GM21447 (cell line): Measurements from ENCODE around the gene C9orf78.
A peak's percentile ranks its signal among the peaks of the same experiment; 100 is the strongest.

Source experiments
- ATAC-seq: cut with Tn5 transposase; IDR thresholded peaks from one replicate; pipeline ENCODE4 v1.9.1; 2021; ENCODE audit not compliant: unreplicated experiment

Gene C9orf78, protein sequence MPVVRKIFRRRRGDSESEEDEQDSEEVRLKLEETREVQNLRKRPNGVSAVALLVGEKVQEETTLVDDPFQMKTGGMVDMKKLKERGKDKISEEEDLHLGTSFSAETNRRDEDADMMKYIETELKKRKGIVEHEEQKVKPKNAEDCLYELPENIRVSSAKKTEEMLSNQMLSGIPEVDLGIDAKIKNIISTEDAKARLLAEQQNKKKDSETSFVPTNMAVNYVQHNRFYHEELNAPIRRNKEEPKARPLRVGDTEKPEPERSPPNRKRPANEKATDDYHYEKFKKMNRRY

DNA sequence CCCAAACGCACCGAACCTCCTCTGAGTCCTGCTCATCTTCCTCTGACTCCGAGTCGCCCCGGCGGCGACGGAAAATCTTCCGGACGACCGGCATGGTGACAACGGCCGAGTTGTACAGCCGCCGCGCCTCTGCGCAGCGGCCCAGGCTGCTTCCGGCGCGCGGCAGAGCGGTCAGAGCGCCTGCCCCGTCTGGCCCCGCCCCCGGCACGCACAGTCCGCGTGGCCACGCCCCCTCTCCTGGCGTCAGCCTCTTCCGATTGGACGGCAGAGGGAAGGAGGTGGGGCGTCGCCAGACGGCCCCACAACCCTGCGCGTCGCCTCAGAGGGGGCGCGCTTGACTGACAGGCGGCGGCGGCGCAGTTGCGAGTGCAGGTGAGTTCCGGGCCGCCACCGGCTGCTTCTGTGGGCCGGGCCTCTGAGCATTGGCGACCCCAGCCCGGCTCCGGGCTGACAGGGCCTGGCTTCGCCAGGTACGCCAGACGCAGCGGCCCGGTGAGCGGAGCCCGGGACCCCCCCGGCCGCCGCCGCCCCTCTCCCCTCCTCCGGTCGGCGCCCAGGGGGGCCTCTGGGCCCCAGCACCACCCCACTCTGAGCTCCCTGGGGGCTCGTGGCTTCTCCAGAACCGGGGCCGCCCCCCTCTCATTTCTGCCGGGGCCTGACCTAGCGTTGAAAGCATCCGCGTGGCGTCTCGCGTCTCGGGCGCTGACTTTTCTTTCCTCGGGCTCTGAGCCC is at the start of gene C9orf78, which contains the start of gene USP20:
Gene C9orf78 (minus strand): TSS at position 148 of the 732 bp plus-strand sequence. CDS start 54 bp downstream, at position 94.
Gene USP20 (plus strand): TSS at position 331 of the 732 bp plus-strand sequence. CDS start 17,098 bp downstream, outside the sequence.
- ATAC-seq, result peak; percentile 92

DNA sequence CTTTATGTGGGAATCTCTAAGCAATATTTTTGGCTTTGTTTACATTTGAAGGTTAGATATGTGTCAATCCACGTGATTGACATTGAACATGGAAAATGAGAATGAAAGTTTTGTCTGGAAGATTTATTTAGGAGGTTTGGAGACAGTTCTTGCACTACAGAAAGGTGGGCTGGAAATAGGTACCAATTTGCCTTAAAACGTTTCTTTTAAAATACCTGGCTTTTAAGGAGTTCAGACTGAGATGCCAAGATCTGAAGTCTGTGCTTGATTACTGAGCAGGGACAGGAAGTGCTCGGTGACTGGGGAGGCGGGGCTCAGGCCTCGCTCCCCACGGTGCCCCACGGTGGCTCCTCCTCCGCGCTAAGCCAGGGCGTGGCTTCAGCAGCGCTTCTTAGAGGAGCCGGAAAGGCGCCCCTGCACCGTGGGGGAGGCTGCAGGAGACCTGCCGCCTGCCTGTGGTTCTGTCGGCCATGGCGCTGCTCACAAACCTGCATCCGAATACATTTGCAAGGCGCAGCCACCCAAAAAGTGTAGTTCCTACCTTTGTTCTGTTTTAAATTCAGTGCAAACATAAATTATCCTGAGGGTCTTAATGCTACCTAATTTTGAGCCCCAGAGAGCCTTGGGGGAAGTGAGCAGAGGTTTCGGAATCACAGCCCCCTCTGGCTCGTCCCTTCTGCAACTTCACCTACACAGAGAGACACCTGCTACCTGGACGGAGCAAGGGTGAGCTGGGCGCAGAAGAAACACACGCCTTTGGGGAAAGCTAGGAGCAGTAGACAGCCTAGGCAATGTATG is 49.3 kb upstream of the C9orf78 start:
- ATAC-seq, result peak; percentile 28

DNA sequence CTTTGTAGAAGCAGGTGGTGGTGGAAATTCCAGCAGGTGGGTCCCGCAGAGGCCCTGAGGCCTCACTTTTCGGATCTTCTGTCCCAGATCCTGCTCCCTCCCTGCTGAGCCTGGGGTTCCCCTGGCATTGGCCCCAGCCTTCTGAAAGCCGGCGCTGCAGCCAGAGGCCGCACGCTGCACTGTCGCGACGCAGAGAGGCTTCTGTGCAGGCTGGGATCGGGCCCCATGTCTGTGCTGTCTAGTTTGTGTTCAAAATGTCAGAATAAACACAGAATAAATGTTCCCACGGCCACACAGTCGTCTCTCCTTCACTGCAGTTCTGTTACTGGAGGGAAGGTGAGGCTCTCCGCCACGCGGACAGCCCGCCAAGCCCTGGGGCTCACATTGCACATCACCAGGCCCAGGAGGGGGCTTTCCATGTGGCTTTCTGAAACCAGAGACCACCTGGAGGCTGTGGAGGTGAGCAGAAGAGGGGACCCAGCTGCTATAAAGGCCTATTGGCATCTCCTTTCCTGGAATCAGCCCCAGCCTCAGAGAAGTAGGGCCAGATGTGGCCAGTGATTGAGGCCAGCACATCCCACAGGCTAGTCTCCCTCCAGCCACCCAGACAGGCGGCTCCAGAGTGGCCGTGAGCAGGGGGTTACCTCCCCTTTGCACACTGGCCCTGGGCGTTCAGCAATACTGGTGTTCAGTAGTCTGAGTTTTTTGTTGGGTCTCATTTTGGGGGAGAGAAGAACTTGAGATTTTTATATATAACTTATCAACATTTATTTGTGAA is 46.7 kb upstream of the C9orf78 start:
- no peak for ATAC-seq

DNA sequence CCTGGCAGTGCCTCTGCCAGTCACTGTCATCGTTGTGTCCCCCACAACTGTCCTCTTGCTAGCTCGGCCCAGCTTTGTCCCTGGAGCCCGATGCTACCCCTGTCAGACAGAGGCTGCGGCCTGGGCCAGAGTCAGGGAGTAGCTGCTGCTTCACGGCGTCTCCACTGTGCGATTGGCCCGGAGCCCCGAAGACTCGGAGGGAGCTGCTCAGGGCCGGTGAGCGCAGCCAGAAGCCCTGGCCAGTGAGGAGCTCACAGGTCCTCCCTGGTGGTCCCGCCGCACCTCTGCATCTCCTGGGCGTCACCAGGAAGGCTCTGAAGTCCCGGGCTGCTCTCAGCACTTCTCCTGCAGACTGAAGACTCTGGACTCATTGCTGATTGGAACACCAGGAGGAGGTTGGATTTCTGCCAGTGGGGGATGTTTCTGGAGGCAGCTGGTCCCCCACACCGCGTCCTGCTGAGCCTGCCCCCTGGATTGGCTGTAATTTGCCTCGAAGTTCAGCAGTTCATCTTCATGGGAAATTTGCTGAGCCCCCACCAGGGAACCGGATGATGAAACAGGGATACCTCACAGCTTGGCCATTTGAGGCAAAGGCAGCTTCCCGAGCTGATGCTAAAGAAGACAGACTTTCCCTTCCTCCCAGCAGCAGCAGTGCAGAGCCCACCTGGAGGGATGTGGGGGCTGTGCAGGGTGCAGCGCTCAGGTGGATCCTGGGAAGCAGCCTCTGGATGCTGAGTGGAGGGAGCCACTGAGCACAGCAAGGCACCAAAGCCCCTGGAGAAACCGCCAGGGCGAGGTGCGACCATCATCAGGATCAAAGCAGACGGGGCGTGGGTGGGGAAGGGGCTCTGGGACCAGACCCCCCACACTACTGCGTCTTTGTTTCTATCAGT is 45.8 kb upstream of the C9orf78 start:
- ATAC-seq, result no peak

DNA sequence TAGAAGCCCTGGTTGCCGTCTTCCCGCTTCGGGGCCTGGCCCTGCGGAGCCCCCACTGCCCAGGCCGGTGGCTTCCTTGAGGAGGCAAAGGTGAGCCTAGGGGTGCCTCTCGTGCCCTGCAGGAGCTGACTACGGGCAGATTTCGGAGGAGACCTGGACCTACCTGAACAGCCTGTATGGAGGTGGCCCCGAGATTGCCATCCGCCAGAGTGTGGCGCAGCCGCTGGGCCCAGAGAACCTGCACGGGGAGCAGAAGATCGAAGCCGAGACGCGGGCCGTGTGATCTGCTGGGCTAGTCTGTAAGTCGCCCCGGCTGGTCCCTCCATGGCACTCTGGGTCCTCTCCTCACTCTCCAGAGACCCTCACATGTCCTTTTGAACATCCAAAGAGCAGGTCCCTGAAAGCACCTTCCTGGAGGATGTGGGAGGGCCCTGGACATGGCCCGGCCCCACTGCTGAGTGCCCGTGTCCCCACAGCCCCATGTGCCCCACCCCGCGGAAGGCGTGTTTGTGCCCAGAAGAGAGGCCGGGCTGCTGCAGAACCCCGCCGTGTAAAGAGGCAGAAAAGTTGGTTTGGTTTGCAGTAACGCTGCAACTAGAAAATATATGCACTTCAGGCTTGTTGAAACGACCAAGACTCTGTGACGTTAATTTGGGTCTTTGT is 45.0 kb upstream of the C9orf78 start:
- ATAC-seq, result no peak

DNA sequence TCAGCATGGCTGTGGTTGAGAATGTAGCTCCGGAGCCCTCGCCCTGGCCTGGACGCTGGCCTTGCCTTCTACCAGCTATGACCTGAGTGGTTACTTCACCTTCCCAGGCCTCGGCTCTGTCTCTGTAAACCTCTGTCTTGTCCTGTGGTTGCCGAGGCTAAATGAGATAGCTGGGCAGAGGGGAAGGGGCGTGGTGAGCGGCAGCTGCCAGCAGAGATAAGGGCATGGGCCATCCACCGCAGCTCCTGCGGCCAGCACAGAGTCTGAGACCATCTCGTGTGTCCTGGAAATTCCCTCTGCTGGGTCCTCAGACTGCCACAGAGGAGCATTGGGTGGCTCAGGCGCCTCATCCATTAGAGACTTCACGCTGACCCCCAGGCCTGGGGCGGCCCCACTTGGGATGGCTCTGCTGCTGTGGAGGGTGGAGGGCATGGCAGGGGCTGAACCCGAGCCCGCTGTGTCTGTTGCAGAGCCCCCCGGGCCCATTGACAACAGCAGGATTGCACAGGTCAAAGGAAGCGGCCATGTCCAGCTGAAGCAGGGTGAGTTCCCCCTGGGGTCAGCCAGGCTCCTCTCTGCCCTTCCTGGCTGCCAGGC is 44.1 kb upstream of the C9orf78 start:
- ATAC-seq, result no peak

DNA sequence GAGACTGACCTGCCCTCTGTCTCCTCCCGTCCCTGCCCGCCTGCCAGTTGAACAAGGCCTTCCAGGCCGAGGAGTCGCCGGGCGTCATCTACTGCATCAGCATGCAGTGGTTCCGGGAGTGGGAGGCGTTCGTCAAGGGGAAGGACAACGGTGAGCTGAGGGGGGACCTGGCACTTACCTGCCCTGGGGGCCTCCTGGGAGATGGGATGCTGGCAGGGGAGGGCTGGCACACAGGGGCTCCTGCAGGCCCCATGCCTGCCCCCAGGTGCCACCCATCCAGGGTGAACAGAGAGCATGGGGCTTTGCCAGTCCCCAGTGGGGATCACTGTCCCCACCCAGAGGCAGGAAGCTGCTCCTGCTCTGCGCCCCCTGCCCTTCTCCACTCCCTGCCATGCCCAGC is 43.2 kb upstream of the C9orf78 start:
- ATAC-seq, result no peak

DNA sequence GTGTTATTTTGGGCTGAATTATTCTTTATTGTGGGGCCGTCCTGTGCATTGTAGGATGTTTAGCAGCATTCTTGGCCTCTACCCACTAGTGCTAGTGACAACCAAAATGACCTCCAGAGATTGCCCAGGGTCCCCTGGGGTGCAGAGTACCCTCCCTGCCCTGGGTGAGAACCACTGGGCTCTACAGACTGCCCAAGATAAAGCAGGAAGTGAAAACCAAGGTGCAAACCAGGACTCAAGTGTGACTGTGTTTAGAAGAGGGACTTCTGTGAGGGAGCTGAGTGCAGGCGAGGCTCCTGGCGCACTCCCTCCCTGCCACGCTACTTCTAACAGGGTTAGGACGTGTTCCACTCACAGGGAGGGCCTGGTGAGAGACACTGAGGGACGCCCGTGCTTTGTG is 41.7 kb upstream of the C9orf78 start:
- no peak for ATAC-seq

DNA sequence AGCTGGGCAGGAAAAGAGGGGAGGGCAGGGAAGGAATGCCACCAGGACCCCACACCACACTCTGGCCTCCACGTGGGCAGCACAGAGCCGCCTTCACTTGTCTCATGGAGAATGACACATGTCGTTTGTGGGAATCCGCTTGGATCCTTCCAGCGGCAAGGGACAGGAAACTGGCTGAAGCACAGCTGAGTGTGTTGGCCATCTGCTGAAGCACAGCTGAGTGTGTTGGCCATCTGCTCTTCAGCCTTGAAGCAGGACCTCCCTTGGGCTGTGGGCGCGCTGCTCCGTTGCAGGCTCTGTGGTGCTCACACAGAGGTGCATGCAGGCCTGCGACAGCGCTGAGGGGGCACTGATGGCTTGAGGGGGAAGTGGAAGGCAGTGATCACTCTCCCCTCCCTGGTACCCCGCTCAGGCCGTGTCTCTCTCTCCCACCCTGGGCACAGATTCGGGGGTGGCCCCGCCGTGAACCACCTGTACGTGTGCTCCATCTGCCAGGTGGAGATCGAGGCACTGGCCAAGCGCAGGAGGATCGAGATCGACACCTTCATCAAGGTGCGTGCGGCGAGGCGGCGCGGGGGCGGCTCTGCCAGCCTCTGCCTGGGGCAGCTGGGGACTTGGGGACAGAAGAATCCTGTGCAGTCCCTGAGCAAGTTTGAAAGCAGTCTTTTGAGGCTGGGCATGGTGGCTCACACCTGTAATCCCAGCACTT is 40.8 kb upstream of the C9orf78 start:
- ATAC-seq, result no peak

DNA sequence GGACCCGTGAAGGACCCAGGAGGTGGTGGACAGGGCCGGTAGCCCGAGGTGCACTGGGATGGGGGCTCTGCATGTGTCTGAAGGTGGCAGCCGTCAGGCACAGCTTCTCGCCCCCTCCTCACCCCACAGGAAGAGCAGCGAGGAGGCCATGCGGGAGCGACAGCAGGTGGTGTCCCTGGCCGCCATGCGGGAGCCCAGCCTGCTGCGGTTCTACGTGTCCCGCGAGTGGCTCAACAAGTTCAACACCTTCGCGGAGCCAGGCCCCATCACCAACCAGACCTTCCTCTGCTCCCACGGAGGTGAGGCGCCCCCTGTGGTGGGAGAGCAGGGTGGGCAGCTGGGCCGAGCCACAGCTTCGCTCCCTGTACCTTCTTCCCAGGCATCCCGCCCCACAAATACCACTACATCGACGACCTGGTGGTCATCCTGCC is 40.1 kb upstream of the C9orf78 start:
- no peak for ATAC-seq

DNA sequence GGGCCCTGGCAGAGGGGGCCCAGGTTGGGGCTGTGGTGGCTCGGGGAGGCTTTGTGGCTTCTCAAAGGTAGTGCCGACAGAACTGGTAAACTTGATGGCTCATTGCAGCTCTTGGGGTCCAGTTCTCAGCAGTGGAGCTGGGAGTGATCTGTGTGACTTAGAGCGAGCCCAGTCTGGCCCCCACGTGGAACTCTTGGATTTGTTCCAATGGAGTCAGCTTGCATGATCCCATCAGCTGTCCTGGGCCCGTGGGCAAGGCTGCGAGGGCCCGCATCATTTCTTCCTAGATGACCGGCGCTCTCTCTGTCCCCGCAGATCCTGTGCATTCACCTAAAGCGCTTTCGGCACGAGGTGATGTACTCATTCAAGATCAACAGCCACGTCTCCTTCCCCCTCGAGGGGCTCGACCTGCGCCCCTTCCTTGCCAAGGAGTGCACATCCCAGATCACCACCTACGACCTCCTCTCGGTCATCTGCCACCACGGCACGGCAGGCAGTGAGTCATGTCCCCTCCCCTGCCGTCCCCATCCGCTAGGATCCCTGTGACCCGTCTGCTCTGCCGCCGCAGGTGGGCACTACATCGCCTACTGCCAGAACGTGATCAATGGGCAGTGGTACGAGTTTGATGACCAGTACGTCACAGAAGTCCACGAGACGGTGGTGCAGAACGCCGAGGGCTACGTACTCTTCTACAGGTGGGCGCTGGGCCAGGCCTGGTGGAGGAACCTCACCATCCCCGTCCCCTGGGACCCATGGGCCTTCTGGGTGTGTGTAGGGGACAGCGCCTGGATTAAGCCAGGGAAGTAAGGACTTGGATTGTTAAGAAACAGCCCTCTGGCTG is 39.4 kb upstream of the C9orf78 start:
- ATAC-seq, result no peak

DNA sequence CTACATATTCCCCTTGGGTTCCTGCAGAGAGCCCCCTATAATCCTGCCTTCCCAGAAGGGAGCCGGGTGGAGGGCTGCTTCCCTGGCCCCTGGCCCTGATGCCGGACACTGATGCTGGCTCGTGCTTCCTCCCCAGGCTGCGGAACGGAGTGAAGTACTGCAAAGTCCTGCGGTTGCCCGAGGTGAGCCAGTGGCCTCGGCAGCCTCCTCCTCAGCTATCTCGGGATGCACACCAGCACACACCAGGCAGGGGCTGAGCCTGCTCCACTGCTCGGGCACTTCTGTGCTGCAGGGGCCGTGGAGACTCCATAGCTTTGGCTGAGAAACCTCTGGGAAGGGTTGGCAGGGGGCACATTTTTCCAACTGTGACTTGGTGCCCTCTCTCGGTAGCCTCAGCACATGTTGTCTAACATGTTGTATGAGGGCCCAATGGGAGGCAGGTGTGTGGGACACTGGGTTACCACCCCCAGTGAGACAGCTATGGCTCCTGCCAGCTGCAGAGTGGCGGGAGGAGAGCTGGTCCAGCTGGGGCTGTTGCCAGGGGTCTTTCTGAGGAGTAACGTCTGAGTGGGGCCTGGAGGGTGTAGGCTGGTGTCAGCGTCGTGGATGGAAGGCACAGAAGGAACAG is 38.6 kb upstream of the C9orf78 start:
- no peak for ATAC-seq

DNA sequence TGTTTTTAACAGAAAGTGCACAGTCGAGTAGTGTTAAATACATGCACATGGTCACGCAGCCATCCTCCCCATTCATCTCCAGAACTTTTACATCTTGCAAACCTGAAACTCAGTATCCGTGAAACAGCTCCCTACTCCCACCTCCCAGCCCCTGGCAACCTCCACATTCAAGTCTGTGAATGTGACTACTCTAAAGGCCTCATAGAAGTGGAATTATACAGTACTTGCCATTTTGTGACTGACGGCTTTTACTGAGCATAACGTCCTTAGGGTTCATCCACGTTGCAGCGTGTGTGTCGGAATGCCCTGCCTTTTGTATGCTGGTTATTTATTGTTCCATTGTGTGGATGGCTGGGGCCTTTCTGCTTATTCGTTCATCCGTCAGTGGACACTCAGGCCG is 36.0 kb upstream of the C9orf78 start:
- ATAC-seq, result no peak

DNA sequence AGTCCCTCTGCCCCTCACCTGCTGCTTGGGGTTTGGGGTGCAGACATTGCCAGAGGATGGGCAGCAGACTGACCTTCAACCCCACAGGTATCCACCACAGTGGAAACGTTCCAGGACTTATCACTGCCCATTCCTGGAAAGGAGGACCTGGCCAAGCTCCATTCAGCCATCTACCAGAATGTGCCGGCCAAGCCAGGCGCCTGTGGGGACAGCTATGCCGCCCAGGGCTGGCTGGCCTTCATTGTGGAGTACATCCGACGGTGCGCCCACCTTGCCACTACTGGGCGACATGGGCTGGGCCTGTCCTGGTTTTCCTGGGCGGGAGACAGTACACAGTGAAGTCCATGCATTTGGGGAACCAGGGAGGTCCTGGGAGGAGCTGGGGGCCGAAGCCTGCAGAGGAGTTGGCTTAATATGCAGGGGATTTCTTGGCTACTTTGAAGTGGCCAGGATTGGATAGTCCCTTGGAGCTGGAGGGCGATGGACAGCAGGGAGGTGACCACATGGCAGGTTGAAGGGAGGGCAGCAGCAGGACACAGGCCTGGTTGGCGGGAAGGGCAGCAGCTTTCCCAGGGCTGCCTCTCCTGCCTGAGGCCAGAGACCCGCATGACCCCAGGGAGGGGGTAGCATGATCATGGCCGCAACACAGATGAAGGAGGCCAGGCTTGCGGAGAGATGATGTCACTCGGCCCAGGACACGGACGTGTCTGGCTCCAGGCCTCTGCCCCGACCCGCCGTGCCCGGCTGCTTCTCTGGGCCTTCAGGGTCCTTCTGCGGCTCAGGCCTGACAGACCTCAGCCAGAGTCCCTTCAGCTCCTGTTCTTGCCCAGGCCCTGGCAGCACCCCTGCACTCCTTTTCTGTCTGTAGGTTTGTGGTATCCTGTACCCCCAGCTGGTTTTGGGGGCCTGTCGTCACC is 34.8 kb upstream of the C9orf78 start:
- no peak for ATAC-seq

DNA sequence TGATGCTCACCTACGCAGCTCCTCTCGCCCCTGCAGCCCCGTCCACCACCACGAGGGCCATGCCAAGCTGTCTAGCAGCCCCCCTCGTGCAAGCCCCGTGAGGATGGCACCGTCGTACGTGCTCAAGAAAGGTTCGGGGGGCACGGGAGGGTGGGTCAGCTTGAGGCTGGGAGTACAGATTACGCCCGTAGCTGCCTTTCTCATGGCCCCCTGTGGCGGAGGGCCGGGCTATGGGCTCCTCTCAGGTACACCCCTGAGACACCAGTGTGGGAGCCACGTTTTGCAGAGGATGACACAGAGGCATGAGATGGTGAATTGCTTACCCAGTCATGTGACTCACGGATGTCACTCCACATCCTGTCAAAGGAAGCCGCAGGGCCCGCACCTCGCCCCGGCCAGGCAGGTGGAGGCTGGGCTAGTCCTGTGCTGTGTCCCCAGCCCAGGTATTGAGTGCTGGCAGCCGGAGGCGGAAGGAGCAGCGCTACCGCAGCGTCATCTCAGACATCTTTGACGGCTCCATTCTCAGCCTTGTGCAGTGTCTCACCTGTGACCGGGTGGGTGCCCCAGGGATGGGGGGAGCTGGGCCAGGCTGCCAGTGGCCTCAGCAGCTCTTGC is 33.9 kb upstream of the C9orf78 start:
- no peak for ATAC-seq
